Measurements from ENCODE around the gene NEGR1.

Gene NEGR1

DNA sequence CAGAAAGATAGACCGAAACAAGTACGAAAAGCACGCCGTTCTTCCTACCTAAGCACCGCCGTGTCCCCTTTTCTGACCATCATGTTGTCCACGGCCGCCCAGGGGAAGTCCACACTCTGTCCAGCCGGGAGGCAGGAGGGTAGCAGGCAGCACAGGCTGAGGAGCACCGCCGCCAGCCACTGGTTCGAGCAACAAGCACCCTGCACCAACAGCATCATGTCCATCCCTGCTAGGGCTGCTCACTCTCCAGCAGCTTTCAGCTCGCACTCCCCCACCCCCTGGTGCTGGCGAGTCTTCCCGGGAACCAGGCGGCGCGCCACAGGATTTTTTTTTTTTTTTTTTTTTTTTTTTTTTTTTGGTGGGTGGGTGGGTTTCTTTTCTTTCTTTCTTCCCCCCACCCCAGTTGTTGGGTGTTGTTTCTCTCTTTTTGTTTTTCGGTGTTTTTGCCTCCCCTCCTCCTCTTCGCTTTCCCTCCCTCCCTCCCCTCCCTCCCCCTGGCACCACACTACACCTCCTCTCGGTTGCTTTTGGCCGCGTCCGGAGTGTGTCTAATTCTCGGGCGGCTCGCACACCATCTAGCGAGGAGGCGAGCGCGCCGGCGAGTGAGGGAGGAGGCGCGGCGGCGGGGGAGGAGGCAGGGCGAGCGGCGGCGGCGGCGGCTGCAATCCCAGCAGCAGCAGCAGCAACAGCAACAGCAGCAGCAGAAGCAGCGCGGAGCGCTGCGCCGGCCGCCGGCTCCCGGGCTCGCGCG lies at the start of gene NEGR1:
NEGR1 (minus strand) TSS at position 269 of the 751 bp plus-strand sequence.
- Mint-ChIP-seq H3K4me3 (no peak within 1 kb of the TSS), H3K27ac (peak within 1 kb of the TSS; percentile 14)

GRCh38 chr1:72326494-72326893 lies 44.2 kb upstream of the NEGR1 start:
- H3K4me3 Mint-ChIP-seq: no peak overlapping the region

More for the DNA sequence above, at the start of gene NEGR1:
- no peaks in the 10 kb centered on the region for H3K36me3 Mint-ChIP-seq (ENCODE audit: low read depth)
- H3K27me3 Mint-ChIP-seq: peaks cover 30% of the 10 kb centered on the region
- no peaks in the 10 kb centered on the region for H3K9me3 Mint-ChIP-seq
- peaks cover 22% of the 10 kb centered on the region for H3K4me1 Mint-ChIP-seq (ENCODE audit: low read depth)

DNA sequence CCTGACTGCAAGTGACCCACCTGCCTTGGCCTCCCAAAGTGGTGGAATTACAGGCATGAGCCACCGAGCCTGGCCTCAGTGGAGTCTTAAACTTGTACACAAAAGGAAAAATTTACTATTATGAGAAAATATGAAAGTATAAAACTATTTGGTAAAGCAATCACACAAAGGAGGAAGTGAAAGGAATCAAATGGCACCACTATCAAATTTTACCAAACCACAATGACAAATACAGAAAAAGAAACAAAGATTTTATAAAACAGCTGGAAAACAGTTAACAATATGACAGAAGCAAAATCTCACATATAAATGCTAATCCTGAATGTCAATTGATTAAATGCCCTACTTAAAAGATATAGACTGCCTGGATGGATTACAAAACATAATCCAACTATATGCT lies 42.1 kb upstream of the NEGR1 start:
- Mint-ChIP-seq H3K27ac (no peak overlapping the region), H3K4me3 (no peak overlapping the region), H3K27me3 (no peaks in the 10 kb centered on the region), H3K4me1 (ENCODE audit: low read depth) (no peaks in the 10 kb centered on the region), H3K9me3 (no peaks in the 10 kb centered on the region), H3K36me3 (ENCODE audit: low read depth) (no peaks in the 10 kb centered on the region)

More at GRCh38 chr1:72326494-72326893, 44.2 kb upstream of the NEGR1 start:
- no peaks in the 10 kb centered on the region for H3K9me3 Mint-ChIP-seq
- no peaks in the 10 kb centered on the region for H3K36me3 Mint-ChIP-seq (ENCODE audit: low read depth)
- H3K4me1 Mint-ChIP-seq (ENCODE audit: low read depth): no peaks in the 10 kb centered on the region
- H3K27me3 Mint-ChIP-seq: no peaks in the 10 kb centered on the region
- H3K27ac Mint-ChIP-seq: no peak overlapping the region

GRCh38 chr1:72322910-72323309 lies 40.6 kb upstream of the NEGR1 start:
- H3K9me3 Mint-ChIP-seq: no peaks in the 10 kb centered on the region
- no peak overlapping the region for H3K4me3 Mint-ChIP-seq
- H3K4me1 Mint-ChIP-seq (ENCODE audit: low read depth): no peaks in the 10 kb centered on the region
- H3K36me3 Mint-ChIP-seq (ENCODE audit: low read depth): no peaks in the 10 kb centered on the region
- H3K27ac Mint-ChIP-seq: no peak overlapping the region
- no peaks in the 10 kb centered on the region for H3K27me3 Mint-ChIP-seq

DNA sequence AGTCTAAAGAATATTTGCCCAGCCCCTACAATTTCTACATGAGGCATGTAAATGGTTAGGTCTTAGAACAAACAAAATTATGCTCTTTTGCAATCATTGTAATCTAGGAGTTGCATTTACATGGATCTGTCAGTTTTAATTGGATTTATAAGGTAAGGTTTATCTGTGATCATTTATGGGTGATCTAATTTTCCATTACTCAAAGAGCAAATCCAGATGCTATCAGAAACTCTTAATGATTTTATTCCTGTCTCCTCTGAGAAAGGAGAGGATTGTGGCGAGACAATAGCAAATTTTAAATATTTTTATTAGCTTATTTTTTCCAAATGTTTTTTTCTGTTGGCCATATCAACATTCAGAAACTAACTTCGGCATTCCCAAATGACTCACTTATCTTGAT lies 14.2 kb upstream of the NEGR1 start:
- Mint-ChIP-seq H3K36me3 (ENCODE audit: low read depth) (no peaks in the 10 kb centered on the region), H3K27ac (no peak overlapping the region), H3K4me3 (no peak overlapping the region), H3K27me3 (no peaks in the 10 kb centered on the region), H3K9me3 (no peaks in the 10 kb centered on the region), H3K4me1 (ENCODE audit: low read depth) (no peaks in the 10 kb centered on the region)

DNA sequence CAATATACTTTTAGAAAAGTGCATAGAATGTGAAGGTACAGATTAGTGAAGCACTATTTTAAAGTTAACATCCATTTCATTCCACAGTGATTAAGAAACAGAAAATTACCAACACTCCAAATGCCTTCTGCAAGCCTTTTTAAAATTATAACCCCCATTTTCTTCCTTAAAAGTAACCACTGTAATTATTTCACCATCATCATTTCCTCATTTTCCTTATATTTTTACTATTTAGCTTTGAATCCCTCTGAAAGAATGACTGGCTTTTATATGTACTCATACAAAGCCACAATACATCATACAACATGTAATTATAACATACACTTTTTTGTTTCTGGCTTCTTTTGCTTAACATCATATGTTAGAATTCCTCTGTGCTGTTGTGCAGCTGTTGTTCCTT lies 6.5 kb upstream of the NEGR1 start:
- Mint-ChIP-seq H3K4me1 (ENCODE audit: low read depth) (no peaks in the 10 kb centered on the region), H3K27ac (no peak overlapping the region), H3K36me3 (ENCODE audit: low read depth) (no peaks in the 10 kb centered on the region), H3K4me3 (no peak overlapping the region), H3K9me3 (no peaks in the 10 kb centered on the region), H3K27me3 (peaks cover 10% of the 10 kb centered on the region)

GRCh38 chr1:72286401-72286800 lies 4.1 kb upstream of the NEGR1 start:
- no peaks in the 10 kb centered on the region for H3K36me3 Mint-ChIP-seq (ENCODE audit: low read depth)
- no peak overlapping the region for H3K4me3 Mint-ChIP-seq
- no peak overlapping the region for H3K27ac Mint-ChIP-seq
- H3K27me3 Mint-ChIP-seq: peaks cover 20% of the 10 kb centered on the region
- peaks cover 10% of the 10 kb centered on the region for H3K4me1 Mint-ChIP-seq (ENCODE audit: low read depth)
- H3K9me3 Mint-ChIP-seq: no peaks in the 10 kb centered on the region

DNA sequence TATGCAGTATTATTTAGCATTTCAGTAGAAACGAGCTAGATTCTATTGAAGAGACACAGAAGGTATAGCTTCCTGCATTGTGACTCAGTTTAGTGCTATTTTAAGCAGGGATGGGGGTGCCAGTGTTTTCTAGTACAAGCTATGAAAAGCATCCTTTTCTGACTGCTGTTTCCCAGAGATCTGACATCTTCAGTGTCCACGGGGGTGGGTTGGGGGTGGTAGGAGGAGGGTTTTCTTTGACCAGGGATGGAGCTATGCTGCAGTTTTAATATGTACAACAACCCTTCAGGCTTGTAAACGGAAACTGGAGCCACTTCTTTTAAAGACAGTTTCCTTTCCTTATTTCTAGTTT lies 2.7 kb upstream of the NEGR1 start:
- H3K36me3 Mint-ChIP-seq (ENCODE audit: low read depth): no peaks in the 10 kb centered on the region
- H3K4me3 Mint-ChIP-seq: no peak overlapping the region
- H3K4me1 Mint-ChIP-seq (ENCODE audit: low read depth): peaks cover 16% of the 10 kb centered on the region
- peaks cover 27% of the 10 kb centered on the region for H3K27me3 Mint-ChIP-seq
- H3K9me3 Mint-ChIP-seq: no peaks in the 10 kb centered on the region
- H3K27ac Mint-ChIP-seq: no peak overlapping the region

DNA sequence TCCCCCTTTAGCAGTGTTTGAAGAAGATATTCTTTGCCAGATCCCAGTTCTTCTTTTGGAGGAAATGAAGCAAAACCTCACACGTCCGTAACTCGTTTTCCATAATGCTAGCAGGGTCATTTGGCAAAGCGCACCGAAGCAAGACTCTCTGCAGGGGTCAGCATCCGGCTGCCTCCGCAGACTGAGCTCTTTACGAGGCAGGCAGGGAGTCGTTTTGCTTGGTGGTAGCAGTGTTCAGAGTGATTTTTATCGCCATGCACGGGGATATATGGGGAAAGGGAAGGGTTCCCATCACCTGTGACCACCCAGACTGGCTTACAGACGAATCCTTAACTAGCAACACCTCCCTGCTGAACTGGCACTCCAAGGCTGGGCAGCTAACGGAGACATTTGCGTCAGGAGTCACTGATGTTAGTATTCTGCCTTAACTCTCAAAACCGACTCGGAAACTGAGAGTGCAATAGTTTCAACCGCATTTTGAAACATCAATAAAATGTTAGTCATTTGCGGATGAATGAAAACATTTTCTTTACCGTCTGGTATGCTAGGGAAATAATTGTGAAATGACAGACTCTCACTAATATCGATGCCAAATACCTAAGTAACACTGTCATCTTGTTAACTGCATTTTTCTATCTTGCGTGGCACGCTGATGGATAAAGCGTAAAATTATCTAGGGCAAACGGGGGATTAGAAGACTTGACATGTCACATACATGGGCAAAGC lies 2.2 kb upstream of the NEGR1 start:
- Mint-ChIP-seq H3K4me1 (ENCODE audit: low read depth) (peaks cover 16% of the 10 kb centered on the region), H3K9me3 (no peaks in the 10 kb centered on the region), H3K4me3 (no peak overlapping the region), H3K27me3 (peaks cover 29% of the 10 kb centered on the region), H3K36me3 (ENCODE audit: low read depth) (no peaks in the 10 kb centered on the region), H3K27ac (no peak overlapping the region)

- Mint-ChIP-seq H3K27me3 (peaks cover 31% of the 10 kb centered on the region), H3K9me3 (no peaks in the 10 kb centered on the region), H3K4me3 (no peak overlapping the region), H3K4me1 (ENCODE audit: low read depth) (peaks cover 16% of the 10 kb centered on the region), H3K27ac (no peak overlapping the region), H3K36me3 (ENCODE audit: low read depth) (no peaks in the 10 kb centered on the region)
Observed at GRCh38 chr1:72284084-72284347, 1.7 kb upstream of the NEGR1 start.

GRCh38 chr1:72283307-72284083 lies 1.2 kb upstream of the NEGR1 start:
- Mint-ChIP-seq H3K9me3 (no peaks in the 10 kb centered on the region), H3K36me3 (ENCODE audit: low read depth) (no peaks in the 10 kb centered on the region), H3K27me3 (peaks cover 28% of the 10 kb centered on the region), H3K4me3 (no peak overlapping the region), H3K27ac (no peak overlapping the region), H3K4me1 (ENCODE audit: low read depth) (peaks cover 17% of the 10 kb centered on the region)

DNA sequence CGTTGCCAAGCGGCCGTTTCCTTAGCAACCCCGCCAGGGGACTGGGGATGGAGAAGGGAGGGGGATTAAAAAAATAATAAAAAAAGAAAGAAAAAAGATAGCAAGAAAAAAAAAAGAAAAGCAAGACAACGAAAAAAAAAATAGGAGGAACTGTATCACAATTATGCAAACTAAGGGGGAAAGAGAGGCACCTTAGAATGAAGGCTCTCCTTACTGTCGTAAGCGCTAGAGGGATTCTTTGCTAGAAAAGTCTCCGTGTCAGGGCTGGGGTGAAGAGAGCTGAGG lies 625 bp upstream of the NEGR1 start:
- Mint-ChIP-seq H3K36me3 (ENCODE audit: low read depth) (no peaks in the 10 kb centered on the region), H3K27me3 (peaks cover 30% of the 10 kb centered on the region), H3K27ac (no peak overlapping the region), H3K4me1 (ENCODE audit: low read depth) (peaks cover 22% of the 10 kb centered on the region), H3K9me3 (no peaks in the 10 kb centered on the region), H3K4me3 (no peak overlapping the region)

- Mint-ChIP-seq H3K27ac (peak overlapping the region; percentile 14), H3K4me3 (no peak overlapping the region), H3K9me3 (no peaks in the 10 kb centered on the region), H3K4me1 (ENCODE audit: low read depth) (peaks cover 22% of the 10 kb centered on the region), H3K36me3 (ENCODE audit: low read depth) (no peaks in the 10 kb centered on the region), H3K27me3 (peaks cover 27% of the 10 kb centered on the region)
Observed at GRCh38 chr1:72281637-72282270, 585 bp downstream of the NEGR1 start.

GRCh38 chr1:72281144-72281543 lies 1.2 kb downstream of the NEGR1 start:
- no peaks in the 10 kb centered on the region for H3K36me3 Mint-ChIP-seq (ENCODE audit: low read depth)
- H3K9me3 Mint-ChIP-seq: no peaks in the 10 kb centered on the region
- no peak overlapping the region for H3K4me3 Mint-ChIP-seq
- peaks cover 22% of the 10 kb centered on the region for H3K4me1 Mint-ChIP-seq (ENCODE audit: low read depth)
- H3K27ac Mint-ChIP-seq: peak overlapping the region; percentile 14
- peaks cover 25% of the 10 kb centered on the region for H3K27me3 Mint-ChIP-seq

DNA sequence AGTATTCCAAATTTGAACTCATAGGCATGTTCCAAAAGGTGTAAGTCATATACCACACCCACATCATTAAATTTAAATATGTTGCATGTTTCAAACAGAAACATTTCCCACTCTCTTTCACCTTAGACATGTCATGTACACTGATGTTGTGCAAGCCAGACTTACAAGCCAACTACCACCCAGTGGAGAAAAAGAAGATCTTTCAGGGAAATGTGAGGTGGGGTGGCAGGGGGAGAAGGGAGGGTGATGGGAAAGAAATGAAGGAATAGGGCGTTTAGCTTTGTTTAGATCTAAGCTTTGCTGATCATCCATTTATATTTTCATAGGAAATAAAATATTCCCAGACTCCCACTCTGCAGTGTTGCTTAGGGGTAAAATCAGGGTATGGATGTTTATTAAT lies 1.6 kb downstream of the NEGR1 start:
- Mint-ChIP-seq H3K9me3 (no peaks in the 10 kb centered on the region), H3K4me1 (ENCODE audit: low read depth) (peaks cover 22% of the 10 kb centered on the region), H3K27ac (no peak overlapping the region), H3K4me3 (no peak overlapping the region), H3K27me3 (peaks cover 25% of the 10 kb centered on the region), H3K36me3 (ENCODE audit: low read depth) (no peaks in the 10 kb centered on the region)
